K562 (cell line): ENCODE data around the gene ASPHD1. TPM values are rescaled to one million over a fixed set of nuclear protein-coding genes. Genes with fewer than 3 reads are reported as not detected.

Experiments
- ATAC-seq: fragments of 200-7000 bp; cut with Tn5 transposase; 3 replicates; pipeline ENCODE4 v1.9.1; 2020; ENCODE audit warnings: moderate library complexity
- BruUV-seq: library from RNA; stranded (reverse); fragments of 400-500 nt; replicated peaks from 2 replicates; lab custom pipeline; 2021; lab: Mats Ljungman, UMichigan
- CTCF ChIA-PET: fragments of 300-600 bp; formaldehyde crosslinking; extraction: SDS; loops from one replicate; lab custom pipeline; 2021; ENCODE audit warnings: low intra/inter-chr PET ratio; lab: Yijun Ruan, JAX
- POLR2A ChIA-PET: fragments of 300-600, 350-650 bp; sonication (Branson Sonifier 250); formaldehyde crosslinking; extraction: SDS; loops from one replicate; lab custom pipeline; 2021; ENCODE audit warnings: antibody characterized with exemption, inconsistent platforms; lab: Yijun Ruan, JAX
- DNase-seq, 4 experiments: peaks; one replicate each; pipeline versions ENCODE4 v3.0.0 to v3.0.0-alpha.2; 2011 to 2018; ENCODE audit warnings: low spot score in 3 of 4, mixed read lengths in 3 of 4; ENCODE audit errors: extremely low read depth in 1 of 4
- FAIRE-seq: peaks from 2 replicates; lab custom pipeline; 2011; peaks lifted over from hg19 to GRCh38; lab: Jason Lieb, UNC
- H2AFZ ChIP-seq: 2 replicates; pipeline ENCODE4 v1.6.0; 2011; ENCODE audit warnings: low read depth, low read length, control low read depth, inconsistent platforms
- H3K27ac ChIP-seq: fragments of 200-600 bp; 3 replicates; pipeline ENCODE4 v1.8.0; 2011; ENCODE audit warnings: low read depth, mild to moderate bottlenecking, control low read depth, inconsistent platforms, low read length, moderate library complexity, mixed read lengths; ENCODE audit errors: extremely low read depth
- H3K27me3 ChIP-seq, 2 experiments: fragments of 300-600 bp in 1 of 2; 2 replicates in 1 of 2; 3 replicates in 1 of 2; pipeline versions ENCODE4 v1.6.0 to v1.8.0; 2011; ENCODE audit warnings: inconsistent platforms in 2 of 2, low read length in 2 of 2, mild to moderate bottlenecking in 1 of 2, mixed read lengths in 1 of 2, moderate library complexity in 1 of 2; ENCODE audit not compliant: control insufficient read depth in 2 of 2, insufficient read depth in 2 of 2
- H3K36me3 ChIP-seq: fragments of 300-600 bp; 3 replicates; pipeline ENCODE4 v1.8.0; 2011; ENCODE audit warnings: mild to moderate bottlenecking, low read length, inconsistent platforms; ENCODE audit not compliant: control insufficient read depth, insufficient read depth
- H3K4me1 ChIP-seq, 2 experiments: fragments of 200-600 bp in 1 of 2; replicated peaks in 1 of 2; 2 replicates in 1 of 2; 3 replicates in 1 of 2; pipeline versions ENCODE4 v1.5.1 to v1.8.0; 2011; ENCODE audit warnings: inconsistent platforms in 2 of 2, low read length in 2 of 2, mild to moderate bottlenecking in 1 of 2, mixed read lengths in 1 of 2, moderate library complexity in 1 of 2; ENCODE audit not compliant: control insufficient read depth in 2 of 2, insufficient read depth in 2 of 2
- H3K4me2 ChIP-seq: 2 replicates; pipeline ENCODE4 v1.6.1; 2011; ENCODE audit warnings: low read length, control low read depth, inconsistent platforms, mixed read lengths; ENCODE audit not compliant: insufficient read depth
- H3K4me3 ChIP-seq: fragments of 200-600 bp; sonication (generic), shearing (Covaris generic); 2 replicates; pipeline ENCODE4 v1.5.1; 2016; ENCODE audit warnings: control low read depth, inconsistent platforms
- H3K79me2 ChIP-seq: fragments of 200-600 bp; 3 replicates; pipeline ENCODE4 v1.8.0; 2011; ENCODE audit warnings: low read length, inconsistent platforms; ENCODE audit not compliant: control insufficient read depth, insufficient read depth
- H3K9ac ChIP-seq, 2 experiments: 2 replicates each; pipeline versions ENCODE4 v1.6.0 to v1.6.1; 2011; ENCODE audit warnings: low read depth in 2 of 2, low read length in 2 of 2, control low read depth in 1 of 2, inconsistent platforms in 1 of 2, mild to moderate bottlenecking in 1 of 2, mixed read lengths in 1 of 2; ENCODE audit not compliant: insufficient read depth in 1 of 2
- H3K9me1 ChIP-seq: one replicate; pipeline ENCODE4 v1.6.0; 2011; ENCODE audit warnings: inconsistent platforms, mild to moderate bottlenecking, low read length, moderate library complexity; ENCODE audit not compliant: control insufficient read depth, insufficient read depth
- H3K9me3 ChIP-seq: replicated peaks from 2 replicates; pipeline ENCODE4 v1.5.1; 2011; ENCODE audit warnings: low read depth, low read length, inconsistent platforms; ENCODE audit not compliant: control insufficient read depth, insufficient read depth
- H4K20me1 ChIP-seq: replicated peaks from 2 replicates; pipeline ENCODE4 v1.6.1; 2011; ENCODE audit warnings: low read length, inconsistent platforms, mixed read lengths; ENCODE audit not compliant: control insufficient read depth, insufficient read depth
- CCNT2 ChIP-seq: IDR thresholded peaks from 2 replicates; pipeline ENCODE4 v1.6.1; 2011; ENCODE audit warnings: borderline replicate concordance, low read depth, mild to moderate bottlenecking, moderate library complexity, mixed read lengths, low read length; ENCODE audit not compliant: insufficient read length; ENCODE audit errors: extremely low read depth
- ESRRA ChIP-seq: fragments of 450-650 bp; IDR thresholded peaks from 2 replicates; pipeline ENCODE4 v1.6.1; 2014; ENCODE audit warnings: low read depth, mild to moderate bottlenecking, moderate library complexity, borderline replicate concordance
- HEY1 ChIP-seq: fragments of 250-450 bp; sonication (Bioruptor Pico); IDR thresholded peaks from 2 replicates; pipeline ENCODE4 v1.5.0; 2020; ENCODE audit warnings: mild to moderate bottlenecking, moderate library complexity, borderline replicate concordance
- PHF8 ChIP-seq: fragments of 200-600 bp; sonication (generic); IDR thresholded peaks from 2 replicates; pipeline ENCODE4 v1.6.1; 2012; ENCODE audit warnings: mixed run types, mild to moderate bottlenecking, inconsistent platforms, low read length, moderate library complexity, borderline replicate concordance
- RB1 ChIP-seq: fragments of 450-650 bp; IDR thresholded peaks from 2 replicates; pipeline ENCODE4 v1.6.1; 2017; ENCODE audit warnings: low read depth, mild to moderate bottlenecking
- SMAD1 ChIP-seq: fragments of 150-350 bp; IDR thresholded peaks from 2 replicates; pipeline ENCODE4 v1.6.1; 2014; ENCODE audit warnings: low read length, low read depth; ENCODE audit not compliant: partially characterized antibody
- SMARCA4 ChIP-seq: fragments of 450-650 bp; IDR thresholded peaks from 2 replicates; pipeline ENCODE4 v1.6.1; 2016
- TBL1XR1 ChIP-seq, 2 experiments: IDR thresholded peaks; 2 replicates each; pipeline ENCODE4 v1.6.1; 2012; ENCODE audit warnings: improper control_type of control experiment in 2 of 2, low read length in 2 of 2, mild to moderate bottlenecking in 1 of 2
- ZC3H4 ChIP-seq: sonication (generic); formaldehyde crosslinking; IDR thresholded peaks from 2 replicates; pipeline ENCODE4 v1.9.0; 2021; ENCODE audit warnings: missing genetic modification reagents, borderline replicate concordance
- ZNF253 ChIP-seq: fragments of 250-450 bp; sonication (Bioruptor Pico); conservative IDR thresholded peaks from 2 replicates; pipeline ENCODE4 v1.6.1; 2021; ENCODE audit warnings: mild to moderate bottlenecking
- ZNF584 ChIP-seq: fragments of 200-800 bp; sonication (Bioruptor generic); IDR thresholded peaks from 2 replicates; pipeline ENCODE4 v1.6.1; 2016; ENCODE audit warnings: low read depth, mild to moderate bottlenecking, missing genetic modification characterization, missing compliant biosample characterization
- WGBS: fragments of 100-300 bp; shearing (Covaris generic); methylation state at CpG from one replicate; pipeline ENCODE4 v1.1.6; 2016; ENCODE audit warnings: low coverage, mixed read lengths; ENCODE audit not compliant: insufficient coverage; ENCODE audit errors: missing lambda C conversion rate; 5-methylcytosine and 5-hydroxymethylcytosine counted together
- in situ Hi-C: fragments of 300-500 bp; cut with MboI; formaldehyde crosslinking; loops from 4 replicates; pipeline ENCODE4 v1.15.0; 2018; ENCODE audit warnings: inconsistent platforms, mixed read lengths
- intact Hi-C: fragments of 100-400 bp; cut with micrococcal nuclease; formaldehyde crosslinking; loops from 2 replicates; pipeline ENCODE4 v1.14.2; 2022
- polyA plus RNA-seq, 8 experiments: library from polyadenylated mRNA; depleted of rRNA in 4 of 8; stranded (reverse) in 5 of 8; unstranded in 3 of 8; fragments of >200 nt; fragmentation: Nextera tagmentation in 2 of 8; fragmentation: Illumina TruSeq in 1 of 8; extraction: Ambion mirVana in 2 of 8; extraction: Trizol in 1 of 8; gene quantifications; 2 replicates each; pipeline versions ENCODE4 v1.2.1 to v1.2.3, GENCODE V29; 2011 to 2014; ENCODE audit warnings: inconsistent platforms in 1 of 8, missing spikeins in 1 of 8
- total RNA-seq, 7 experiments: library from RNA; depleted of rRNA in 6 of 7; stranded (reverse); fragments of >200 nt in 6 of 7; fragmentation: Illumina TruSeq in 2 of 7; extraction: Trizol in 2 of 7; gene quantifications; 2 replicates each; pipeline versions ENCODE4 v1.2.1 to v1.2.3, GENCODE V29; 2011 to 2021; ENCODE audit warnings: low replicate concordance in 1 of 7
- TF ChIP-seq, protein P1 (sequence below): sonication (generic); formaldehyde crosslinking; IDR thresholded peaks from 2 replicates; pipeline ENCODE4 v1.8.0; 2023; ENCODE audit warnings: missing genetic modification reagents, mild to moderate bottlenecking, borderline replicate concordance
- TF ChIP-seq, protein P2 (sequence below): sonication (generic); formaldehyde crosslinking; IDR thresholded peaks from 2 replicates; pipeline ENCODE4 v1.8.0; 2022; ENCODE audit warnings: mild to moderate bottlenecking, missing genetic modification reagents, borderline replicate concordance
- TF ChIP-seq, protein P3 (sequence below): fragments of 250-450 bp; sonication (Bioruptor Pico); IDR thresholded peaks from 2 replicates; pipeline ENCODE4 v1.4.0; 2020; ENCODE audit warnings: borderline replicate concordance

Gene ASPHD1
- total and polyA plus RNA-seq, 9 of the 15 experiments (the other 6 are each of a cell fraction or from before 2014, with no cell fraction given): 0.03 to 0.70 (median 0.24) TPM; not detected in 5

DNA sequence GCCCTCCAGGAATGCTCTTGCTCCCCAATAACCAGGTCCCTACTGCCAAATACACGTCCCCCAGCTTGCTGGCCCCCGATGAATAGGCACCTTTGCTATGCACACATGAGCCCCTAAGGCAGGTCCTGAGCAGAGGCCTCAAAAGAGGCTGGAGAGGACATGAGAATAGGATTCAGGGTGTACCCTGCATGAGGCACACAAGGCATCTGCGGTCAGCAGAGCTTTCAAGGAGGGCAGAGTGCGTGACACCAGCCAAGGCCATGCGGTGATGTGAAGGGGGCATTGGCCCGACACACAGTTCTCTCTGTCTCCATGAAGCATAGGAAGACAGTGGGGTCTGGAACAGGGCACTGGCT is 7.9 kb upstream of the ASPHD1 start:
- FAIRE-seq (no peak), DNase-seq (no peak), ATAC-seq (no peak)
- no peak overlapping the region for H2AFZ ChIP-seq
- peaks cover 17 to 33% of the 10 kb centered on the region in 2 experiments; a peak in 4 of 5 replicates for H3K27me3 ChIP-seq
- no peaks in the 10 kb centered on the region for H3K9me1 ChIP-seq
- no peaks in the 10 kb centered on the region for H3K9me3 ChIP-seq
- H3K4me1 ChIP-seq: peaks cover 0 to 7% of the 10 kb centered on the region in 2 experiments; a peak in 2 of 5 replicates
- no peak overlapping the region for H3K4me2 ChIP-seq
- H4K20me1 ChIP-seq: 0 out of 2 replicates have a peak, but pooled peaks cover 4% of the 10 kb centered on the region
- 38% methylated on average over 6 of the region's 6 CpGs for WGBS
- ChIA-PET POLR2A (no interaction called here), CTCF (no interaction called here)
- no peaks in the 10 kb centered on the region for H3K79me2 ChIP-seq
- intact Hi-C loops (no loop called here), in situ Hi-C loops (no loop called here)
- H3K9ac ChIP-seq: peak overlapping the region in 1 of 2 experiments; percentile 61; a peak in 1 of 4 replicates
- H3K4me3 ChIP-seq: no peak overlapping the region
- BruUV-seq: no TSS peak
- H3K27ac ChIP-seq: no peak overlapping the region
- H3K36me3 ChIP-seq: no peaks in the 10 kb centered on the region
- TF ChIP-seq ZNF584 (CRISPR knock-in tag) (no peak), HEY1 (CRISPR knock-in tag) (no peak), PHF8 (no peak), ESRRA (no peak), ZNF253 (CRISPR knock-in tag) (no peak), TBL1XR1 (IDR thresholded peaks at IDR 0.05; ENCODE audit: low read length in 2 of 2) (no peak), SMARCA4 (no peak), RB1 (no peak), CCNT2 (no peak), ZC3H4 (CRISPR knock-in tag) (no peak), SMAD1 (no peak)
- TF ChIP-seq, protein P1, sequence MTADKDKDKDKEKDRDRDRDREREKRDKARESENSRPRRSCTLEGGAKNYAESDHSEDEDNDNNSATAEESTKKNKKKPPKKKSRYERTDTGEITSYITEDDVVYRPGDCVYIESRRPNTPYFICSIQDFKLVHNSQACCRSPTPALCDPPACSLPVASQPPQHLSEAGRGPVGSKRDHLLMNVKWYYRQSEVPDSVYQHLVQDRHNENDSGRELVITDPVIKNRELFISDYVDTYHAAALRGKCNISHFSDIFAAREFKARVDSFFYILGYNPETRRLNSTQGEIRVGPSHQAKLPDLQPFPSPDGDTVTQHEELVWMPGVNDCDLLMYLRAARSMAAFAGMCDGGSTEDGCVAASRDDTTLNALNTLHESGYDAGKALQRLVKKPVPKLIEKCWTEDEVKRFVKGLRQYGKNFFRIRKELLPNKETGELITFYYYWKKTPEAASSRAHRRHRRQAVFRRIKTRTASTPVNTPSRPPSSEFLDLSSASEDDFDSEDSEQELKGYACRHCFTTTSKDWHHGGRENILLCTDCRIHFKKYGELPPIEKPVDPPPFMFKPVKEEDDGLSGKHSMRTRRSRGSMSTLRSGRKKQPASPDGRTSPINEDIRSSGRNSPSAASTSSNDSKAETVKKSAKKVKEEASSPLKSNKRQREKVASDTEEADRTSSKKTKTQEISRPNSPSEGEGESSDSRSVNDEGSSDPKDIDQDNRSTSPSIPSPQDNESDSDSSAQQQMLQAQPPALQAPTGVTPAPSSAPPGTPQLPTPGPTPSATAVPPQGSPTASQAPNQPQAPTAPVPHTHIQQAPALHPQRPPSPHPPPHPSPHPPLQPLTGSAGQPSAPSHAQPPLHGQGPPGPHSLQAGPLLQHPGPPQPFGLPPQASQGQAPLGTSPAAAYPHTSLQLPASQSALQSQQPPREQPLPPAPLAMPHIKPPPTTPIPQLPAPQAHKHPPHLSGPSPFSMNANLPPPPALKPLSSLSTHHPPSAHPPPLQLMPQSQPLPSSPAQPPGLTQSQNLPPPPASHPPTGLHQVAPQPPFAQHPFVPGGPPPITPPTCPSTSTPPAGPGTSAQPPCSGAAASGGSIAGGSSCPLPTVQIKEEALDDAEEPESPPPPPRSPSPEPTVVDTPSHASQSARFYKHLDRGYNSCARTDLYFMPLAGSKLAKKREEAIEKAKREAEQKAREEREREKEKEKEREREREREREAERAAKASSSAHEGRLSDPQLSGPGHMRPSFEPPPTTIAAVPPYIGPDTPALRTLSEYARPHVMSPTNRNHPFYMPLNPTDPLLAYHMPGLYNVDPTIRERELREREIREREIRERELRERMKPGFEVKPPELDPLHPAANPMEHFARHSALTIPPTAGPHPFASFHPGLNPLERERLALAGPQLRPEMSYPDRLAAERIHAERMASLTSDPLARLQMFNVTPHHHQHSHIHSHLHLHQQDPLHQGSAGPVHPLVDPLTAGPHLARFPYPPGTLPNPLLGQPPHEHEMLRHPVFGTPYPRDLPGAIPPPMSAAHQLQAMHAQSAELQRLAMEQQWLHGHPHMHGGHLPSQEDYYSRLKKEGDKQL (CRISPR knock-in tag): no peak
- TF ChIP-seq, protein P2, sequence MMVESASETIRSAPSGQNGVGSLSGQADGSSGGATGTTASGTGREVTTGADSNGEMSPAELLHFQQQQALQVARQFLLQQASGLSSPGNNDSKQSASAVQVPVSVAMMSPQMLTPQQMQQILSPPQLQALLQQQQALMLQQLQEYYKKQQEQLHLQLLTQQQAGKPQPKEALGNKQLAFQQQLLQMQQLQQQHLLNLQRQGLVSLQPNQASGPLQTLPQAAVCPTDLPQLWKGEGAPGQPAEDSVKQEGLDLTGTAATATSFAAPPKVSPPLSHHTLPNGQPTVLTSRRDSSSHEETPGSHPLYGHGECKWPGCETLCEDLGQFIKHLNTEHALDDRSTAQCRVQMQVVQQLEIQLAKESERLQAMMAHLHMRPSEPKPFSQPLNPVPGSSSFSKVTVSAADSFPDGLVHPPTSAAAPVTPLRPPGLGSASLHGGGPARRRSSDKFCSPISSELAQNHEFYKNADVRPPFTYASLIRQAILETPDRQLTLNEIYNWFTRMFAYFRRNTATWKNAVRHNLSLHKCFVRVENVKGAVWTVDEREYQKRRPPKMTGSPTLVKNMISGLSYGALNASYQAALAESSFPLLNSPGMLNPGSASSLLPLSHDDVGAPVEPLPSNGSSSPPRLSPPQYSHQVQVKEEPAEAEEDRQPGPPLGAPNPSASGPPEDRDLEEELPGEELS (CRISPR knock-in tag): no peak
- TF ChIP-seq, protein P3, sequence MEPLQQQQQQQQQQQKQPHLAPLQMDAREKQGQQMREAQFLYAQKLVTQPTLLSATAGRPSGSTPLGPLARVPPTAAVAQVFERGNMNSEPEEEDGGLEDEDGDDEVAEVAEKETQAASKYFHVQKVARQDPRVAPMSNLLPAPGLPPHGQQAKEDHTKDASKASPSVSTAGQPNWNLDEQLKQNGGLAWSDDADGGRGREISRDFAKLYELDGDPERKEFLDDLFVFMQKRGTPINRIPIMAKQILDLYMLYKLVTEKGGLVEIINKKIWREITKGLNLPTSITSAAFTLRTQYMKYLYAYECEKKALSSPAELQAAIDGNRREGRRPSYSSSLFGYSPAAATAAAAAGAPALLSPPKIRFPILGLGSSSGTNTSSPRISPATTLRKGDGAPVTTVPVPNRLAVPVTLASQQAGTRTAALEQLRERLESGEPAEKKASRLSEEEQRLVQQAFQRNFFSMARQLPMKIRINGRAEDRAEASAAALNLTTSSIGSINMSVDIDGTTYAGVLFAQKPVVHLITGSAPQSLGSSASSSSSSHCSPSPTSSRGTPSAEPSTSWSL (CRISPR knock-in tag): no peak
